ENCODE measurements around the gene SFSWAP. TPM values are rescaled to one million over a fixed set of nuclear protein-coding genes. Genes with fewer than 3 reads are reported as not detected.

SFSWAP gene
- polyA plus RNA-seq, 2 of the 4 experiments (the other 2 are of a cell fraction), result 21.8 to 23.5 TPM

- Histone ChIP-seq H3K4me1 (no peaks in the 10 kb centered on the region), H3K9me3 (peaks cover 5% of the 10 kb centered on the region; the same call in 1 of the 3 replicates), H3K27ac (no peak overlapping the region), H3K4me2 (no peak overlapping the region), H3K4me3 (no peak overlapping the region)
- TF ChIP-seq POLR2AphosphoS2 (conservative IDR thresholded peaks at IDR 0.05; ENCODE audit: low read length), result no peak
- no peak for TF ChIP-seq NR3C1 (IDR thresholded peaks at IDR 0.05)
- TF ChIP-seq RFX5 (IDR thresholded peaks at IDR 0.05), result no peak
- no peak for TF ChIP-seq RAD21 (conservative IDR thresholded peaks at IDR 0.05 in 1 of 2, IDR thresholded peaks at IDR 0.05 in 1 of 2)
- TF ChIP-seq POLR2A (IDR thresholded peaks at IDR 0.05; ENCODE audit: low read length), result no peak
- no peak for TF ChIP-seq TP53 (CRISPR knock-in tag; IDR thresholded peaks at IDR 0.05)
- TF ChIP-seq HMGXB4 (CRISPR knock-in tag; IDR thresholded peaks at IDR 0.05; ENCODE audit: borderline replicate concordance), result no peak
- no peak for TF ChIP-seq CHD2 (IDR thresholded peaks at IDR 0.05; ENCODE audit: low read length, partially characterized antibody)
- TF ChIP-seq ZC3H11A (IDR thresholded peaks at IDR 0.05), result no peak
- no peak for TF ChIP-seq CBX8 (IDR thresholded peaks at IDR 0.05)
- TF ChIP-seq EHF (CRISPR knock-in tag; IDR thresholded peaks at IDR 0.05), result no peak
- TF ChIP-seq HOXB5 (CRISPR knock-in tag; IDR thresholded peaks at IDR 0.05), result no peak
- TF ChIP-seq REST (IDR thresholded peaks at IDR 0.05), result no peak
- no peak for TF ChIP-seq HDAC2 (IDR thresholded peaks at IDR 0.05)
- WGBS (ENCODE audit: missing lambda C conversion rate), result 41% methylated on average over 9 of the region's 10 CpGs
- ATAC-seq (no peak), FAIRE-seq (no peak), DNase-seq (ENCODE audit: low read depth in 1 of 2, low spot score in 1 of 2) (no peak)
- POLR2A ChIA-PET, result no interaction called here
- CTCF ChIA-PET, result interaction anchor here (1.8 kb wide), 1 partner anchor 561 kb away, joined by 5 read pairs; no protein-coding TSS in a partner anchor
Observed at GRCh38 chr12:131693149-131693548, 17.7 kb upstream of the SFSWAP start.

GRCh38 chr12:131694116-131694838, 16.6 kb upstream of the SFSWAP start:
- 45% methylated on average over 11 of the region's 11 CpGs for WGBS (ENCODE audit: missing lambda C conversion rate)
- Histone ChIP-seq H3K4me3 (no peak overlapping the region), H3K9me3 (peaks cover 5% of the 10 kb centered on the region; the same call in 1 of the 3 replicates), H3K4me1 (no peaks in the 10 kb centered on the region), H3K4me2 (no peak overlapping the region), H3K27ac (no peak overlapping the region)
- TF ChIP-seq HES2 (IDR thresholded peaks at IDR 0.05) (no peak), PHF8 (IDR thresholded peaks at IDR 0.05; ENCODE audit: borderline replicate concordance, low read depth) (no peak), HOXB5 (CRISPR knock-in tag; IDR thresholded peaks at IDR 0.05) (no peak), MAZ (IDR thresholded peaks at IDR 0.05; ENCODE audit: borderline replicate concordance, low read depth, low read length) (no peak), CBX2 (IDR thresholded peaks at IDR 0.05; ENCODE audit: borderline replicate concordance, low read depth) (no peak), NR3C1 (IDR thresholded peaks at IDR 0.05) (no peak)
- CTCF ChIA-PET, result interaction anchor here (1.4 kb wide), 1 partner anchor 590 kb away, joined by 4 read pairs; no protein-coding TSS in a partner anchor
- FAIRE-seq (no peak), DNase-seq (ENCODE audit: low read depth in 1 of 2, low spot score in 1 of 2) (no peak), ATAC-seq (peak in 1 of 2 experiments; percentile 25; a peak in 4 of 6 replicates)
- POLR2A ChIA-PET, result no interaction called here

Measured in A549 (cell line).